ENCODE measurements around the gene SLC6A16. TPM values are rescaled to one million over a fixed set of nuclear protein-coding genes. Genes with fewer than 3 reads are reported as not detected.
"Not testable (repeated sequence)": the region's sequence is repeated elsewhere in the genome, so short reads cannot be mapped to it uniquely, and the experiment has no call there.

SLC6A16 gene
- total and polyA plus RNA-seq, 12 donors = 0.17 to 3.5 (median 1.1) TPM; not detected in 1

- Histone ChIP-seq H3K36me3 (replicated peaks in 1 of 2) (no peaks in the 10 kb centered on the region), H3K27me3 (no peaks in the 10 kb centered on the region), H3K27ac (no peak overlapping the region), H3K9me3 (replicated peaks in 1 of 3) (no peaks in the 10 kb centered on the region), H3K4me3 (no peak overlapping the region), H3K4me1 (replicated peaks in 1 of 2) (no peaks in the 10 kb centered on the region)
- no peak for DNase-seq
- TF ChIP-seq CTCF (IDR thresholded peaks at IDR 0.05) = no peak
- TF ChIP-seq POLR2A (IDR thresholded peaks at IDR 0.05) = no peak
- intact Hi-C loops (cut with DNase I) = no loop called here
- WGBS, 4 donors = 79 to 80% (median 80%) methylated on average over 5 of the region's 5 CpGs; no CpG with 5 or more reads in 1 of the 4 donors
Observed at GRCh38 chr19:49301866-49302252, 23.1 kb downstream of the SLC6A16 start.

- intact Hi-C loops (cut with DNase I) = no loop called here
- Histone ChIP-seq H3K4me3 (peak overlapping the region in 1 of 4 donors; percentile 33), H3K9me3 (replicated peaks in 1 of 3) (no peaks in the 10 kb centered on the region), H3K36me3 (replicated peaks in 1 of 2) (no peaks in the 10 kb centered on the region), H3K27ac (no peak overlapping the region), H3K4me1 (replicated peaks in 1 of 2) (no peaks in the 10 kb centered on the region), H3K27me3 (no peaks in the 10 kb centered on the region)
- TF ChIP-seq CTCF (IDR thresholded peaks at IDR 0.05) (peak; percentile 48 to 82 (median 68)), POLR2A (IDR thresholded peaks at IDR 0.05) (no peak)
- WGBS, 4 donors = 19 to 26% (median 22%) methylated on average over 5 to 8 of the region's 8 CpGs
- DNase-seq = peak; percentile 62 to 84 (median 76)
Observed at GRCh38 chr19:49301165-49301865, 23.7 kb downstream of the SLC6A16 start.

- H3K27me3 ChIP-seq; intact Hi-C loops (cut with DNase I); H3K36me3 ChIP-seq (replicated peaks in 1 of 2): not testable (repeated sequence)
Observed at GRCh38 chr19:49298653-49299052, 26.3 kb downstream of the SLC6A16 start.

GRCh38 chr19:49297403-49297802 is 27.6 kb downstream of the SLC6A16 start:
- no peak for TF ChIP-seq POLR2A (IDR thresholded peaks at IDR 0.05)
- TF ChIP-seq CTCF (IDR thresholded peaks at IDR 0.05) = no peak
- DNase-seq = no peak
- Histone ChIP-seq H3K36me3 (replicated peaks in 1 of 2) (no peaks in the 10 kb centered on the region), H3K9me3 (replicated peaks in 1 of 3) (no peaks in the 10 kb centered on the region), H3K4me3 (no peak overlapping the region), H3K27me3 (no peaks in the 10 kb centered on the region), H3K4me1 (replicated peaks in 1 of 2) (no peaks in the 10 kb centered on the region), H3K27ac (no peak overlapping the region)
- 80 to 87% (median 83%) methylated on average over 3 of the region's 3 CpGs for WGBS, 4 donors
- intact Hi-C loops (cut with DNase I) = no loop called here

More at GRCh38 chr19:49298653-49299052, 26.3 kb downstream of the SLC6A16 start:
- DNase-seq; H3K4me1 ChIP-seq (replicated peaks in 1 of 2); H3K9me3 ChIP-seq (replicated peaks in 1 of 3); H3K4me3 ChIP-seq; H3K27ac ChIP-seq: not testable (repeated sequence)
- WGBS, 4 donors = 82 to 91% (median 85%) methylated on average over 3 of the region's 3 CpGs

Measured in adrenal gland (tissue), 12 donors.